SK-N-MC (cell line): ENCODE data around the gene KRAS.

Experiments
- EZH2 ChIP-seq: fragments of 200-600 bp; sonication (generic); IDR thresholded peaks from one replicate; pipeline ENCODE4 v1.6.1; 2017; ENCODE audit warnings: antibody characterized with exemption
- FOXP2 ChIP-seq: optimal IDR thresholded peaks from 2 replicates; pipeline ENCODE3; 2011; ENCODE audit warnings: mild to moderate bottlenecking, moderate library complexity; ENCODE audit not compliant: insufficient read depth; ENCODE audit errors: extremely low read length, control extremely low read depth
- POLR2AphosphoS5 ChIP-seq: IDR thresholded peaks from 2 replicates; pipeline ENCODE4 v1.6.1; 2012; ENCODE audit warnings: mild to moderate bottlenecking, low read depth, low read length, borderline replicate concordance

- TF ChIP-seq EZH2 (no peak), POLR2AphosphoS5 (no peak), FOXP2 (no peak)
These were observed 62.9 kb downstream of the KRAS start for GRCh38 chr12:25187781-25188180.
